GM12892 (cell line): Measurements from ENCODE around the gene LRCH1.
A peak's percentile ranks its signal among the peaks of the same experiment; 100 is the strongest.

Experiments
- DNase-seq: peaks from one replicate; pipeline ENCODE4 v3.0.0; 2011; ENCODE audit not compliant: insufficient read length
- FAIRE-seq: peaks from 2 replicates; lab custom pipeline; 2011; peaks lifted over from hg19 to GRCh38; lab: Jason Lieb, UNC
- POLR2A ChIP-seq: IDR thresholded peaks from 2 replicates; pipeline ENCODE4 v1.6.1; 2011; ENCODE audit warnings: low read depth, low read length, control low read depth
- POLR2AphosphoS5 ChIP-seq: IDR thresholded peaks from 2 replicates; pipeline ENCODE4 v1.6.1; 2011; ENCODE audit warnings: low read depth, low read length, control low read depth
- TAF1 ChIP-seq: IDR thresholded peaks from 2 replicates; pipeline ENCODE4 v1.6.1; 2011; ENCODE audit warnings: low read depth, mild to moderate bottlenecking, control low read depth, low read length, borderline replicate concordance

LRCH1 gene

DNA sequence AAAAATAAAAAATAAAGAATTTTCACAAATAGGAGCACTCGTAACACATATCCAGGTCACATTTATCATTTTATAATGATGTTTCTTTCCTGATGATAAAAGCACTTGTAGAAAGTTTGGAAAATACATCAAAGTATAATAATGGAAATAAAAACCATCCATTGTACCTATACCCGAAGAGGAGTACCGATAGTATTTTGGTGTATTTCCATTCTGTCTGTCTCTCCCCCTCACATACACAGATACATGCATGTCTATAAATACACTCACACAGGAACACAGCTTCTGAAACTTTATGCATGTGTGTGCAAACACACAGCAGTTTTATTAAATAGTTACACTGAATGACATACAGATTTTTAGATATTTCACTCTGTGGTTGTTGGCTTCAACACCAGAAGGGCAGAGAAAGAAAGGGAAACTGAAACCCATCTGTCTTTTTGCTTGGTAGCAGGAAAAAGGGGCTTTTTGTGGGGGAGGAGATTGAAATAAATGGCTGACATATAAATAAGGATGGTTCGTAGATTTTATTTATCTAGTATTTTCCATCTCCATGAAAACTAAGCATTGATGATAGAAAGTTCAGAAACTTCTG is 114.8 kb downstream of the LRCH1 start:
- FAIRE-seq = peak; percentile 27
- DNase-seq = no peak
- TF ChIP-seq POLR2AphosphoS5 (no peak), POLR2A (no peak), TAF1 (no peak)

GRCh38 chr13:46668302-46668720 is 115.3 kb downstream of the LRCH1 start:
- FAIRE-seq (peak; percentile 83), DNase-seq (no peak)

GRCh38 chr13:46668931-46669525 is 116.1 kb downstream of the LRCH1 start:
- DNase-seq (no peak), FAIRE-seq (no peak)
- no peak for TF ChIP-seq POLR2A
- no peak for TF ChIP-seq POLR2AphosphoS5
- no peak for TF ChIP-seq TAF1

More at GRCh38 chr13:46668302-46668720, 115.3 kb downstream of the LRCH1 start:
- TF ChIP-seq TAF1 (no peak), POLR2A (no peak), POLR2AphosphoS5 (no peak)

GRCh38 chr13:46672338-46673090 is 119.5 kb downstream of the LRCH1 start:
- FAIRE-seq = no peak
- DNase-seq = no peak
- TF ChIP-seq POLR2A (no peak), TAF1 (no peak), POLR2AphosphoS5 (no peak)

- DNase-seq (no peak), FAIRE-seq (peak; percentile 14)
- TF ChIP-seq POLR2AphosphoS5 (no peak), TAF1 (no peak), POLR2A (no peak)
Observed at GRCh38 chr13:46675016-46675415, 122.0 kb downstream of the LRCH1 start.

DNA sequence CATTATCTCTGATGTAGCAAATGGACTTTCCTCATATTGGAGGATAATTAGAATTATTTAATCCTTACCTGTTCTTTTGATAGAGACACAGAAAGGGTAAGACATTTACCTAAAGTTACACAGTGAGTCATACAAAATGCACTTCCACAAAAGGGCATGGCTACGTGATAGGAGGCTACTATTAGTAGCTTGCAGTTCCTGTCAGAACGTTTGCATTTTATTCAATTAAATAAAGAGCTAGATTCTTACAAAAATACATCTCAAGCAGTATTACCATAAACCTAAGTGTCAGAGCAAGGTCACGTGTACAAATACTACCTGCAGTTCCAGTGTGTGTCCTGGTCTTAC is 123.4 kb downstream of the LRCH1 start:
- peak; percentile 48 for FAIRE-seq
- no peak for DNase-seq
- TF ChIP-seq POLR2A = no peak
- no peak for TF ChIP-seq TAF1
- TF ChIP-seq POLR2AphosphoS5 = no peak

DNA sequence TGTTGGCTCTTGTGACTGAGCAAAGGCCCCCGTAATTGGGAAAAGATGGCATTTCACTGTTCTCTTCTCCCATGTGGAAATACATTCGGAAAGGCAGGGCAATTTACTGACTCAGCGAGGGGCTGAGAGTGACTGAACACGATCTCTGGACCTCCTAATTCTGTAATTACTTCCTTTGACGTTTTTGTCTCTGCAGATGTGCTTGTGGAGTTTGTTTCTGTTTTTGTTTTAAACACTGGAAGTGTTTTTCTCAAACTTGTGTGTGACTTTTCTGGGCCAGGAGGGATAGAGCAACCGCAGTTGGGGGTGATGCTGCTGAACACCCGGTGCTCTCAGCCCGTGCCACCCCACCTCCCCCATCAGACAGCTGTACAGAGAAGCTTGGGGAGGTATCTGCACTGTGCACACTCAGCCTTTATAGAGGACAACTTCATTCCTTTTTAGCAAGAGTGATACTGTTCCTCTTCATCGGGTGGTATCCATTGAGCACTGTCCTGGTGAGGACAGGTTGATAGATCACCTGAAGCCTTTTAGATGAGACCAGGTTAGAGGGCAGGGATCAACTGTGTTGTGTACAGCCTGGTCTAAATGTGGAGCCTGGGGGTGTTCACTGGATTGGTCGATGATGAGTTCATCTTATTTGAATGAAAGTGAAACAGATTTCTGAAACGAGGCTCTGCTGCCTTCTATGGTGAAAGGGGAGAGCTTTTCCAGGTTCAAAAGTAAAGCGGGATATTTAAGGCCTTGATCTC is 126.6 kb downstream of the LRCH1 start:
- FAIRE-seq (peak; percentile 95), DNase-seq (no peak)
- no peak for TF ChIP-seq TAF1
- no peak for TF ChIP-seq POLR2A
- no peak for TF ChIP-seq POLR2AphosphoS5

DNA sequence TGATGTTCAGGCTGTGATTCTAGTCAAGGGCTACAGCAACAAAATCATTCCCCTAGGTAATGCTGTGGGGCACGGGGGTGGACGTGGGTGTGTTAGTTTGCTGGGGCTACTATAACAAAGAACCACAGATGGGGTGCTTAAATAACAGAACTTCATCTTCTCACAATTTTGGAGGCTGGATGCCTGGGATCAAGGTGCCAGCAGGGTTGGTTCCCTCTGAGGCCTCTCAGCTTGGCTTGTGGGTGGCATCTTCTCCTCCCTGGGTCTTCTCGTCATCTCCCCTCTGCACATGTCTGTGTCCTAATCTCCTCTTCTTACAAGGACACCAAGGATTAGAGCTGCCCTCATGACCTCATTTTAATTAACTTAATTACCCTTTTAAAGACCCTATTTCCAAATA is 129.0 kb downstream of the LRCH1 start:
- no peak for TF ChIP-seq POLR2AphosphoS5
- TF ChIP-seq TAF1 = no peak
- TF ChIP-seq POLR2A = no peak
- DNase-seq = no peak
- no peak for FAIRE-seq

DNA sequence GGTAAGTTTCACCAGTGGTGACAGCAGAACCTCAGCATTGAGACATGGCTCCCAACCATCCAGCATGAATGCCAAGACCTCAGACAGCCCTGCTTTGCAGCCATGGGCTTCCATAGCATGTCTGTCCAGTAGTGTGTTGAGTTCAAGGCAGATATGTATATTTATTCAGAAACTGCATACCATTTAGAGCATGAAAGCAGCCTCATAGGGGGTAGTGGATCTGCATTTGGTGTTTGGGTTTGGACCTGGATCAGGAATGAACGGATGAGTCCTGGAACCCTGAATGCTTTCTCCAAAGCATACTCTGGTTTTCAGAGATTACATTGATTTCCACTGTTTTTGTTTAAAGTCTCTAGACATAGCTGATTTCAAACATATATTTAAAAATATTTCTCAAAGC is 129.7 kb downstream of the LRCH1 start:
- no peak for DNase-seq
- FAIRE-seq = no peak
- no peak for TF ChIP-seq POLR2A
- no peak for TF ChIP-seq TAF1
- no peak for TF ChIP-seq POLR2AphosphoS5

DNA sequence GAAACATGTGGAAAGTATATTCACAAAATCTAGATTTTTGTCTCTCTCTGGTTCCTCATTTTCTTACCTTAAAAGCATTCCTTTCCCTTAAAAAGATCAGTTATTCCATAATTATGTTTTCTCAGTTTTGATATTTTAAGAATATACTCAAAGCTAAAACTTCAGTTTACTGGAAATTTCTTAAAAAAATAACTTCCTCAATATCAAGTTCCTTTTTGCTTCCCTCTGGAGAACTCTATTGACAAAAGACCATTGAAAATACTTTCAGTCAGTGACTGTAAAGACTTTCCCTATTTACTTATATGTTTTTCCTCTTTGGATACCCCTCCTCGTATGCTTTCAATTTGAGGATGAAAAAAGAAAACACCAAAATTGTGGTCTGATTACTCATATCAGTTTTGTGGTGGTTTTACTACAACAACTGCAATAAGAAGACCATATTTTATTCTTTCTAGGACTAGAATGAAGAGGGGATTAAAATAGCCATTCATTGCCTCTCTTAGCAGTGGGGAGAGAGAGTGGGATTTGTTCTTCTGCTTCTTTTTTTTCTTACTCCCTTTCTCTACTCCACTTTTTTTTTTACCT is 130.8 kb downstream of the LRCH1 start:
- no peak for TF ChIP-seq TAF1
- no peak for TF ChIP-seq POLR2A
- no peak for TF ChIP-seq POLR2AphosphoS5
- DNase-seq (no peak), FAIRE-seq (no peak)

- TF ChIP-seq TAF1 = no peak
- TF ChIP-seq POLR2A = no peak
- TF ChIP-seq POLR2AphosphoS5 = no peak
- DNase-seq (no peak), FAIRE-seq (no peak)
Observed at GRCh38 chr13:46684287-46685001, 131.5 kb downstream of the LRCH1 start.
